Embryonic facial prominence (tissue), 1 donor: ENCODE data around the gene PGP.
A peak's percentile ranks its signal among the peaks of the same experiment; 100 is the strongest.
"Not testable (repeated sequence)": the region's sequence is repeated elsewhere in the genome, so short reads cannot be mapped to it uniquely, and the experiment has no call there.

Experiments
- DNase-seq: peaks from one replicate; pipeline ENCODE4 v3.0.0-alpha.2; 2016; ENCODE audit errors: extremely low spot score

Gene PGP

DNA sequence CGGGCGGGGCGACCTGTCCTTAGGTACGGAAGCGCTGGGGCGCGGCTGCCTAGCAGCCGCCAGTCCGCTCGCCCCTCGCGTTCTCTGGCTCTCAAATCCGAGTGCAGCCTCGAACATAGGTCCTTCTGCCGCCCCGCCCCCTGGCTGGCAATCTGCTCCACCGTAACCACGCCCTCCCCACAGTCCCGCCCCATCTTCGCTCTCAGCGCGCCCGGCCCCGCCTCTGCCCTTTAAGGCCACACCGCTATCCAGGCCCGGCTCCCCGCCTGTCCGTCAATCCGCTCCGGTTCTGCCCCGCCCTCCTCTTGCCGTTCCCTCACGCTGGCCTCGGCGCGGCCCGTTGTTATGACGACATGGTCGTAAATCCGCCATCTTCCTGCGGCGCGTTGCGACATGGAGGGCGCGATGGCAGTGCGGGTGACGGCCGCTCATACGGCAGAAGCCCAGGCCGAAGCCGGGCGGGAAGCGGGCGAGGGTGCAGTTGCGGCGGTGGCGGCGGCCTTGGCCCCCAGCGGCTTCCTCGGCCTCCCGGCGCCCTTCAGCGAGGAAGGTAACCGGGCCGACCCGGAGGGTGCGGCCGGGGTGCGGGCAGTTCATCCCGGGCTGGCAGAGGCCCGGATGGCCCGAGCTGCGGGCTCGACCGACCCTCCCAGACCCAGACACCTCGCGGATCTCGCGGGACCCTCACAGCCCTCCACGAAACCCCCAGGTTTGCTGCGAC, 8.7 kb upstream of the PGP start, which contains the start of gene E4F1:
TSS of gene E4F1 (plus strand) at position 371 of the 721 bp plus-strand sequence. CDS start at position 394, 23 bp downstream.
- DNase-seq, result peak; percentile 98

DNA sequence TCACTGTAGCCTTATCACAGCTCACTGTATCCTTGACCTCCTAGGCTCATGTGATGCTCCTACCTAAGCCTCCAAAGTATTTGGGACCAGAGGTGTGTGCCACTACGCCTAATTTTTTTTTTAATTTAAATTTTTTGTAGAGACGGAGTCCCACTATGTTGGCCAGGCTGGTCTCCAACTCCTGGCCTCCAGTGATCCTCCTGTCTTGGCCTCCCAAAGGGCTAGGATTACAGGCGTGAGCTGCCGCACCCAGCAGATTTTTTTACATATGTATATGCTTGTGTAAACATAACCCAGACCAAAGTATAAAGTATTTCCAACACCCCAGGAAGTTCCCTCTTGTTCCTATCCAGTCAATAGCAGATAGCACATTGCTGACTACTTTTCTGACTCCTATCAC, 1.7 kb upstream of the PGP start:
- DNase-seq, result no peak

DNA sequence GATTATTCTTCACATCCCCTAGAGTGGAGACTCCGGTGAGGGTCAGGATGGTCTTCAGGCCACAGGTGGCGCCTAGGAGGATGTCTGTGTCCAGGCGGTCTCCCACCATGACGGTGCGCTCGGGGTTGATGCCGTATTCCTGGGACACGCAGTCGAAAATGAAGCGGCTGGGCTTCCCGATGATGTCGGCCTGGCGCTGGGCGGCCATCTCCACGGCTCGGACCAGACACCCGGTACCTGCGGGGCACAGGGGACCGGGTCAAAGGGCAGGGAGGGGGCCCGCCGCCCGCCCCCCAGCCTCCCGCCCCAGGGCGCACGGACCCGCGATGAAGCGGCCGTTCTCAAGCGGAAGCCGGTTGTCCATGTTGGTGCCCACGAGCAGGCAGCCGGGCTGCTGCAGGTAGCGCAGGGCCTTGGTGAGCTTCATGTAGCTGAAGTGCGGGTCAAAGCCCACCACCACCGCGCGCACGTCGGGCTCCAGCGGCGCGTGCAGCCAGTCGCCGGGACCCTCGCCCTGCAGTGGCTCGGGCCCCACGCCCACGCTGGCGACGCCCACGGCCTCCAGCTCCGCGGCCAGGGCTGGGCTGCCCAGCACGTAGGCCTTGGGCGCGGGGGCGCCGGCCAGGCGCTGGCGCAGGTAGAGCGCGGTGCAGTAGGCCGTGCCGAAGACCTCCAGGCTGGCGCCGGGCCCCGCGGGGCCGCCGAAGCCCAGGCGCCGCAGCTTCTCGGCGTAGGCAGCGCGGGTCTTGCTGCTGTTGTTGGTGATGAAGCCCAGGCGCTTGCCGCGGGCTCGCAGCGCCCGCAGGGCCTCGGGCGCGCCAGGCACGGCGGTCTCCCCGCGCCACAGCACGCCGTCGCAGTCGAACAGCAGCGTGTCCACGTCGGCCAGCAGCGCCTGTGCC, 572 bp downstream of the PGP start:
- no peak for DNase-seq

DNA sequence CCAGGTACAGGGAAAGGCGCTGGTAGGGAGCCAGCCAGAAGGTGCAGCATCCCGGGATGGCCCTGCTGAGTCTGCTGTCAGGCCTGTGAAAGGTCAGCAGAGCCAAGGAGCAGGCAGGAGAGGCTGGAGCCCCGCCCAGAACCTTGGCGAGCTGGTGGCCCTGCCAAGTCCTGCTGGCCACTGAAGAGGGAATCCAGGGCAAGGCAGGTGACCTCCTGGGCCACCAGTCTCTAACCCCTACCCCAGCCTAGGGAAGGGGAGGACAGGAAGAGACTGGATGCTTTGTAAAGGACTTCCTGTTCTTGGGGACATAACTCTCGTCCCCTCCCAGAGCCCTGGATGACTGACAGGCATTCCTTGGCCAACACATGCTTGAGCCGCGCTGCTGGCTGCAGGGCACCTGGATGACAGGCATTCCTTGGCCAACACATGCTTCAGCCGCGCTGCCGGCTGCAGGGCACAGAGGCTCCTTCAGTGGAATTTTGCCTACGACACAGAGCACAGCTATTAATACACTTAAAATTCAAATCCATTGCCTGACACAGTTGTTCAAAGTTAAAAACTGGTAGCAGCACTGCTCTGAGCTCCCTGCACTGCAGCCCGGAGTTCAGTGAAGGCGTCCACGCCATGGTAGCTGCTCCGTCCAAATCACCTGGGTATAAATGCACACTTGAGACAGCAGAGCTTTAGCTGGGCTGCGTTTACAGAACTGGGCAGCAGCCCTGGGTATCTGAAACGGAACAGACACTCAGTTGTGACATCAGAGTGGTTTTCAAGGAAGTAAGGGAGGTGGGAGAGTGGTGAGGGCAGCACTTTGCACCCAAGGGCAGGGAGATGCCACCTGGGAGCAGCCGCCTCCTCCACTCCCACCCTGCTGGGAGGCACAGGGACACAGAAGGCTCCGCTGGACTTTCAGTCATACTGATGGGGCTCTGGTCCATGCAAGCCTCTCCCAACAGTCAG, 2.0 kb downstream of the PGP start:
- peak; percentile 5 for DNase-seq

DNA sequence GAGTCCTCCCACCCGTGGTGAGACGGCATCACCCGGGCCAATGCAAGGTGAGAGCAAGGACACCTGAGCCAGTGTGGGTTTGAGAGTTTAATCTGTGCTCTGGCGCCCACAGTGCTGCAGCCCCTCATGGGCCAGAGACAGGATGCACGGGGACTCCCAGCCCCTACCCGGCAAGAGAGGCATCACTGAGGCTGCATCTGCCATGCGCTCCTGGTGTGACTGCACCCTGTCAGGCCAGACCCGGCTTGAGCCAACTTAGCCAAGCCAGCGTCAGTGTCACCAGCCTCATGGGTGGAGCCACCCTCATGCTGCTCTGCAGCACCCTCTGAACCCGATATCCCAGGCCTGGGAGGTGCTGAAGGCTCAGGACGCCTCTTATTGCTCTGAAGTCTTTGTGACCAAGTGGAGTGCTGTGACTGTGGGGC, 2.7 kb downstream of the PGP start:
- no peak for DNase-seq

DNA sequence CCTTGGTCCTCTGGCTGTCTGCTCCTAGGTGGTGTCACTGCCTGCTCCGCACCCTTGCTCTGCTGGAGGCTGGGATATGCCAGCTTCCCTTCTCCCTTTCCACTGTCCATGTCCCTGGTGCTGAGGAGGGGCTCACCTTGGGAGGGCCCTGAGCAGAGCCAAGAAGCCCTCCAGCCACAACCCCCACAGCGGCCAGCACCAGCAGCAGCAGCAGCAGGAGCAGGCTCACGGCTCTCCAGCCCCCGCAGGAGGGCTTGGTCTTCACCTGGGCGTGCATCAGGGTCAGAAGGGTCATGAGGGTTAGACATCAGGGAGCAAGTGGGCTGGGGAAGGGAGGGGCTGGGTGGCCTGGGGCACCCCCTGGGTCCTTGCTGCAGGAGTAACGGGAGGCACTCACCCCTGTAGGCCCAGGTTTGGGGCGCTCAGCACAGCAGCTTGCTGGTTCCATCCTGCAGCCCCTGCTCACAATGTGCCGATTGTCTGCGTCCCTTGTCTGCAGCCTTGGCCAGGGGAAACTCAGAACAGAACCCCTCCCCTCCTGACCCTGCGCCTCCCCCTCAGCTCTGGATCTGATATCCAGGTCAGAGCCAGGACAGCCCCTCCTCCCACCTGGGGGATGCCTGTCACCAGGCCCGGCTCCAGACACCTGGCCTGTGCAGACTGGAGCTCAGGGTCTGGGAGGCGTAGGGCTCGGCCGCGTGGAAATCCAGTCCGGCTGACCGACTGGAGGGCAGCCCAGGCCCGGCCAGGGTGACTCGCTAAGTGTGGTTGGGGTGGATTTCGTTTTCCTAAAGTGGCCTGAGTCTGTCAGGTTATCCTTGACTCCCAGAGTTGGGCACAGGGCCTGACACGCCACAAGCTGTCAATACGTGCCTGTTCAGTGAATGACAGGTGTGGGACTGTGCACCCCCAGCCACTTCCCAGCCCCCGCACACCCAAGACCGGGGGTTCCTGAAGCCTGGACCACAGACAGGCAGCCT, 4.0 kb downstream of the PGP start, which contains the start of gene BRICD5:
TSS of gene BRICD5 (minus strand) at position 478 of the 980 bp plus-strand sequence. CDS start at position 448, 30 bp downstream.
- no peak for DNase-seq

DNA sequence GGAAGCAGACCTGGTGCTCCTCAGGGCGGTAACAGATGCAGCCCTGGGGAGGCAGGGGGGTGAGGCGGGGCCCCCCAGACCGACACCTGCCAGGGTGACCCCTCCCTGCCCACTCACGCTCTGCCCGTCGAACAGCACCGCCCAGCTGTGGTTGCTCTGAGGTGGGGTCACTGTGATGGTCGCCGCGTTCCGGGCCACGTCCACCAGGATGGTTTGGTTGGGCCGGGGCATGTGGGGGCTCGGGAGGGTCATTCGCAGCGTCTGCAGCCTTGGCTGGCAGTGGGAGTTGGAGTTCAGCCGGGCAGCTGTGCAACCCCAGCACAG, 4.7 kb downstream of the PGP start:
- DNase-seq, result no peak

DNA sequence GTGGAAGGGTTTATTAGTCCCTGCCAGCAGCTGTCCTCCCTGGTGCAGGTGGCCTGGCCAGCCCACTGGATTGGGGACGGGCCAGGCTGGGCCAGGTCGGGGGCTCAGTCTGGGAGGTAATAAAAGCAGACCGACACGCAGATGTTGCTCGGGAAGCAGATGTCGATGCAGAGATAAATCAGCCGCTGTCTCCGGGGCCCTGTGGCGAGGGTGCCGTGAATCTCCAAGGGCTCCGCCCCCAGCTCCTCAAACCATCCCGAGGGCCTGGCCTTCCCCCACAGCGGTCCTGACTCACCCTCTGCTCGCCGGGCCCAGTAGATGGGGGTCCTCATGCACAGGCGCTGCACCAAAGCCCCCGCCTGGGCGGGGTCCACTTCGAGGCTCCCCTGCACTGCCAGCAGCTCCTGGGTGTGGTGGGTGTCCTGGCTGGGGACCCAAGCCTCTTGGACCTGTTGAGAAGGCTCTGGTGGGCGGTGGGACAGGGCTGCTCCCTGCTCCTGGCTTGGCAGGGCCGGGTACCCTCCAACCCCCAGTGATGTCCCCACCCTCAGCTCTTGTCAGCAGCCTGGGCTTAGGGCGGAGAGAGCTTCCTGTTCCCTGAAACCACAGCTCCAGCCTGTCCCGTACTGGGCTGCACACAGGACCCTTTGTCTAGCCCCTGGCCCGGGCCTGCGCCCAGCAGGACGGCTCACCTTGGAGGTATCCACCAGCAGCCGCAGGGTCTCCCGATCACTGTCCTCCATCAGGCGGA, 5.2 kb downstream of the PGP start:
- no peak for DNase-seq

DNA sequence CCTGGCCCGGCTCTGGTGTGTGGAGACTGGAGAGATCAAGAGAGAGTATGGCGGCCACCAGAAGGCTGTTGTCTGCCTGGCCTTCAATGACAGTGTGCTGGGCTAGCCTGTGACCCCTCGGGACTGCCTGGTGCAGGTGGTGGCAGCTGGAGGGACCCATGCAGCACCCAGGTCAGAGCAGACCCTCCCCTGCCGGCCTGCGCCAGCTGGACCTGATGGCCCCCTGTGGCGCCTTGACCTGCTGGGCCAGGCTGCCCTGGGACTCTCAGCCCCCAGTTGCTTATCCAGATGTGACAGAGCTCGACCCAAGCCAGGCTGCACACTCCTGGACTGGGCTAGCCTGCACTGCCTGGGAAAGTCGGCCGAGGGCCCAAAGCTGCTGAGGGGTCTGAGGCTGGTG, 5.9 kb downstream of the PGP start:
- no peak for DNase-seq

DNA sequence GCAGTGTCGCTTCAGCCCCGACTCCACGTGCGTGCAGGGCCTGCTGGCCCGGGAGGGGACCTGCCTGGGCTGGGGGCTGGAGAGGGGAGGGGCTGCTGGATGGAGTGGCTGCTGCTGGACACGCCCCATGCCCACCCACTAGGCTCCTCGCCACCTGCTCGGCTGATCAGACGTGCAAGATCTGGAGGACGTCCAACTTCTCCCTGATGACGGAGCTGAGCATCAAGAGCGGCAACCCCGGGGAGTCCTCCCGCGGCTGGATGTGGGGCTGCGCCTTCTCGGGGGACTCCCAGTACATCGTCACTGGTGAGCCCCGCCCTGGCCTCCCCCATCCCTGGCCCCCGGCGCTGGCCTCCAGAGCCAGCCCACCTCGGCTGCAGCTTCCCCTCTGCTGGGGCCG, 6.3 kb downstream of the PGP start:
- DNase-seq, result no peak

DNA sequence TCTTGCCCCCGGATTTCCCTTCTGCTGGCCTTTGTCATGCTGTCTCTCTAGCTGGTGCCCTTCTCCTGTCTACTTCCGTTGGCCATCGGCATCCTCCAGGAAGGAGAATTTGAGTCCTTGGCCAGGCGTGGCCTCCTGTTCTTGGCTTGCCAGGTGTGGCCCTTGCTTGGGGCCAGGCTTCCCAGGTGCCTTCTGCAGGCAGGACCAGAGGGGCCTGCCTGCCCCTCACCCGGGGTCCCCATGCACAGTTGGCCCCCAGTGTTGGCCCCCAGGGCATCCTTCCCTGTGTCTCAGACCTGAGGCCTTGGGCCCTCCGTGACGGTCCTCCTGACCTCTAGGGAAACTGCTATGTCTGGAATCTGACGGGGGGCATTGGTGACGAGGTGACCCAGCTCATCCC, 6.8 kb downstream of the PGP start:
- no peak for DNase-seq

DNA sequence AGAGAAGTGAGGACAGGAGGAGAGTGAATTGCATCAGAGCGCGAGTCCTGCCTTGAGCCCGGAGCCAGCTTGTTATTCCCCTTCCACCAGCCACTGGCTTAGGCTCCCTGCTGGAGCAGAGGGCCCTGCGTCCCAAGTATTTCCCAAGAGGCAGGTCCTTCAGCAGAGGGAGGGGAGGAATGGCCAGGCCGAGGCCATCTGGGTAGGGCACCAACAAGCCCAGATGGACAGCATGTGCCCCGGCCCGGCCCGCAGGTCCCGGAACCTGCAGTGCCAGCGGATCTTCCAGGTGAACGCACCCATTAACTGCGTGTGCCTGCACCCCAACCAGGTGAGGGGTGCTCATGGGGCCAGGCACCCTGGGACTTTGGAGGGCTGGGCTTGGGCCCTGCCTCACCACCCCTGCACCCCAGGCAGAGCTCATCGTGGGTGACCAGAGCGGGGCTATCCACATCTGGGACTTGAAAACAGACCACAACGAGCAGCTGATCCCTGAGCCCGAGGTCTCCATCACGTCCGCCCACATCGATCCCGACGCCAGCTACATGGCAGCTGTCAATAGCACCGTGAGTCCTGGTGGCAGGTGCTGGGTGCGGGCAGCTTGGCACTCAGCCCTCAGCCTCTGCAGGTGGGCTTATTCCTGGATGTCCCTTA, 7.7 kb downstream of the PGP start:
- no peak for DNase-seq

DNA sequence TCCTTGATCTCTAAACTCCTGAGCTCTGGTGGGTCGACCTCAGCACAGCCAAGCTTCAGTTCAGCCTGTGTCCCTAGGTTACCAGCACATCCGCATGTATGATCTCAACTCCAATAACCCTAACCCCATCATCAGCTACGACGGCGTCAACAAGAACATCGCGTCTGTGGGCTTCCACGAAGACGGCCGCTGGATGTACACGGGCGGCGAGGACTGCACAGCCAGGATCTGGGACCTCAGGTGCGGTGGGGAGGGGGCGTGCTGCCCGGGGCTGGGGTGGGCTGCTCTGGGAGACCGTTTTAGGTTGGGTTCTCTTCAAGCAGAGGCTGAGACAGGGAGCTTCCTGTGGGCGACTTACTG, 8.2 kb downstream of the PGP start:
- DNase-seq, result no peak

DNA sequence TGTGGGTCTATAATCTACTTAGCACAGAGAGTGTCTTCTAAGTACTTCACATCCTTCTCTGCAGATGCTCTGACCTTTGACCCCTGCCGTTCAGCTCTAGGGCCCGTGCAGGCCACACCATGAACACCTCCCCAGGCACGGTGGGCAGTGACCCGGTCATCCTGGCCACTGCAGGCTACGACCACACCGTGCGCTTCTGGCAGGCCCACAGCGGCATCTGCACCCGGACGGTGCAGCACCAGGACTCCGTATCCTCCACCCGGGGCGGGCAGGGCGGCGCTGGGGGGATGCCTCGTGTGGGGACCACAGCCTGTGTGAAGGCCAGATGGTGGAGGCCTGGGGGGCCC, 8.7 kb downstream of the PGP start:
- DNase-seq, result no peak

DNA sequence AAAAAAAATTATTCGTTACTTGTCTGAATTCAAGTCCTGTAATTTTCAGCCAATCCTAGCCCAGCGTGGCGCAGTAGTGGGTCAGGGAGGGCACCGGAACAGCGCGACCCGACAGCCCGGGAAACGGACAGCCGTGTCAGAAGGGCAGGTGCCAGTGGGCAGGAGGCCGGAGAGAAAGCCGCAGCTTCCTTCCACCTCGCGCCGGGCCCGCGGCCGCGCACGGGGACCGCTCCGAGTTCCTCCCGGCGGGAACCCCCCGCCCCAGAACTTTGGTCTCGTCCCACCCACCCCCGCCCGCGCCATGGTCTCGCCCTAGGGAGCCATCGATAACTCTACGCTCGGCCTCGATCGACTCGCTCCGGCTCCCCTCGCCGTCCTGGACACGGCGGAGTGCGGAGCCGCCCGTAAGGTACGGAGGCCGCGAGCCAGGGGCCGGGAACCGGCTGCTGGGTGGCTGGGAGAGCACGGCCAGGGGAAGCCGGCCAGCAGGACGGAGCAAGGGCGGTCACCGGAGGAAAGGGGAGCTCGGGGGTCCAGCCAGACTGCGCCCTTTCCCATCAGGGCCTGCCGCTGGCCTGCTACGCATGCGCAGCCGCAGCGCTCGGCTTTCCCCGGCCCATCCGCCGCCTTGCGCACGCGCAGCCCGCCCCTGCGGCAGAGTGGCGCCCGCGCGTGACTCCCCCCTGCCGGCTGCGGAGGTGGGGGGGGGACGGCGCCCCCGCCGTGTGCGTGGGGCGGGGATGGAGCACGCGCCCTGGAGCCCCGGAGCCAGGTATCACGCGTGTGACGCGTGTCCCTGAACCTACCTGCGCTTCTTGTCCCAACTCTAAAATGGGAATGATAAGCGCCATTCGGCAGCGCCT, 9.3 kb downstream of the PGP start, which contains the start of gene MLST8:
TSS of gene MLST8 (plus strand) at position 351 of the 863 bp plus-strand sequence. CDS start 632 bp downstream, outside the sequence.
- peak; percentile 55 for DNase-seq

DNA sequence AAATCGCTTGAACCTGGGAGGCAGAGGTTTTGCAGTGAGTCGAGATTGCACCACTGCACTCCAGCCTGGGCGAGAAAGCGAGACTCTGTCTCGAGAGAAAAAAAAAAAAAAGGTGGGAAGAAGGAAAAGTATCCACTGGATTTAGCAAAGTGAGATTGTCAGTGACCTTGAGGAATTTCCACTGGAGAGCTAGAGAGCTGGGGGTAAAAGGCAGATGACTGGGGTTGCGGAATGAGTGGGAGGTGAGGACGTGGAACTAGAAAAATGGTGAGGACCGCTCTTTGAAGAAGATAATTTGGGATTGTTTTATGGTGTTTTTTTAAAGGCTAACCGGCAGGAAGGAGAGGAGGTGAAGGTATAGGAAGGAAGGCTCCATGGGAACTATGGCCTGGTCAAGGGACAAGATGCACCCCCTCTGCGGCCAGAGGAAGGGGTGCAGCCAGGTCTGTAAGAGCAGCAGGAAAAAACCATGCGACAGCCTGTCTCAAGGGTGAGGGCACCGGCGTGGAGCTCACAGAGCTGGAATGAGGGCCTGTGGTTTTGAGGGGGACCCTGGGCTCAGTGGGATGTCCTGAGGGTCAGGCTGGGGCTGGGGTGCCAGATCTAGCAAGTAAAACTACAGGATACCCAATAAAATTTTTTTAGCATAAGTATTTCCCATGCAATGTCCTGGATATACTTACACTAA, 10.1 kb downstream of the PGP start:
- DNase-seq, result no peak

DNA sequence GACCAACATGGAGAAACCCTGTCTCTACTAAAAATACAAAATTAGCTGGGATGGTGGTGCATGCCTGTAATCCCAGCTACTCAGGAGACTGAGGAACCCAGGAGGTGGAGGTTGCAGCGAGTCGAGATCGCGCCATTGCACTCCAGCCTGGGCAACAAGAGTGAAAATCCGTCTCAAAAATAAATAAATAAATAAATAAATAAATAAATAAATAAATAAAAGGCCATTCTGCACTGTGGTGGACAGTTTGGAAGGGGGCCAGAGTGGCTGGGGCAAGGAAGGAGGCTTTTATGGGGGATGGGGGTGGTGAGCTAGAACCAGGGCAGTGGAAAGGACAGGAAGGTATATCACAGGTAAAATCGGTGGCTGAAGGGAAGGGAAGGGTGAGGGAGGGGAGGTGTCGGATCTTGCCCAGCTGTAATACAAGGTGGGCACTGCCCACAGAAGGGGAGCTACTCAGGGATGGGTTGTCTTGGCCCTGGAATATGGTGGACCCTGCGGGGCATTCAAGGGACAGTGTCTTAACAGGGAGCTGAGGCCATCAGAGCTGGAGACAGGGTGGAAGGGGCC, 11.4 kb downstream of the PGP start:
- not testable (repeated sequence) for DNase-seq
